Activated naive CD4-positive, alpha-beta T cell treated with Interleukin-2 at 50 U/mL for 16 hours (primary cell): Measurements from ENCODE around the gene FAM53B.

Experiments
- DNase-seq: peaks from one replicate; pipeline ENCODE4 v3.0.0-alpha.2; 2020

FAM53B gene

GRCh38 chr10:124727361-124727960 lies 16.7 kb downstream of the FAM53B start:
- no peak for DNase-seq

DNA sequence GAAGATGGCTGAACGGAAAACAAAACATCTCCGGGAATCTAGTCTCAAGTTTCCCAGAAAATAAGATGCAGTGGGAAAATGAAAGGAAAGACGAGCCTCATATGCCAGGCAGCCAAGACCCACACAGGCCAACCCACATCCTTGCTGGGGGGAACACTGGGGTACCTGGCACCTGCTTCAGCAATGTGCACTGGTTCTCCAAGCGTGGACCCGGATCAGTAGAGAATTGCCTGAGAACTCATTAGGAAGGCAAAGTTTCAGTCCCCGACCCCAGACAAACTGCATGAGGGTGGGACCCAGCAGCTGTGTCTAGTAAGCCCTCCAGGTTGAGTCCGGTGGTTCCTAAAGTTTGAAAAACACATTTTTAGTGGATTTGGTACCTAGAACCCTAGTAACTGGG lies 18.4 kb downstream of the FAM53B start:
- no peak for DNase-seq

DNA sequence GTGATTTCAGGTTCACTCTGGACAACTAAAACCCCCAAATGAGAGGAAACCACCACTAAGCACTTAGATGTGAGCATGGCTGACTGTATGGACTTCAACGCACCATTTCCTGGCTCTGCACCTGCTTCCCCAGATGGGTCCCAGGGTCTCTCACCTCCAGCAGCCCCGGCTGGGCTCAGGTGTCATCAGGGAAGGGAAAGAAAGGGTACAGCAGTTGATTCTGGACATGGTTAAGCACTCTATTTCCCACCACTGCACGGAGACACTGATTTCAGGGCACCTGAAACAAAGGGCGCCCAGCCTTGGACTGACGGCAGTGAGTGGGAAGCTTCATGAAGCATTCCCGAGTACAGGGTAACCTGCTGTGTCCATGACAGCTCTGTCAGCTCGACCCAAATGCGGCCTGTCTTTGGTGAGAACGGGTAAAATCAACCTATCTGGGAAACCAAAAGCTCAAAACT lies 19.0 kb downstream of the FAM53B start:
- DNase-seq = peak; percentile 1

DNA sequence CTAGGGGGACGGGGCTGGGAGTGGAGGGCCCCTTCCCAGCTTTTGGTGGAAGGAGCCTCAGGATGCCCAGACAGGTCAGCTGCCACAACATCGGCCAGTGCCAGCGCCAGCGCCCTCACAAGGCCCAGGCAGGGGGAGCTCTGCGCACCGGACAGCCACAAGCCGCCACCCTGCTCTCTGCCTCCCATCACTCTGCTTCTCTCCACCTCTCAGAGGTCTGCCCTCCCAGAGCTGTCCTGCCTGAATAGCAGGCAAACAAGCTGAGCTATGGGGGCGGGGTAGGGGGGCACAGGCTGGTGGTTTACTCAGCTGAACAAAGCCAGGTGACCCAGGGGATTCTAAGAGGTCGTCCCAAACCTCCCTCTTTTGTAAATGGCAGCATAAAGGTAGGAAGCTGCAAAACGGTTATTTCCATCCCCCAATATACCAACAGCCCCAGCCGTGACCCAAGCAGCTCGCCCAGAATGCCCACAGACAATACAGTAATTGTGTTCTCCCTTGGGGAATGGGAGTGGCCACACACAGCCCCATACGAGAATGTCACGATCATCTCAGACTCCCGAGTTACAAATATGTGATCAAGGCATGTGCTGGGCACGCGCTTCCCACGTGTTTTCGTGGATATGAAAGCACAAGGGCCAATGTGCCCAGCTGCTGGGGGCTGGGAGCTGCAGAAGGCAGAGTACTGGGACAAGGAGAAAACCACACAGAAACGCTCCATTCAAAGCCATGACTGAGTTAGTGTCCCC lies 19.7 kb downstream of the FAM53B start:
- peak; percentile 1 for DNase-seq

- no peak for DNase-seq
Observed at GRCh38 chr10:124723826-124724225, 20.4 kb downstream of the FAM53B start.

GRCh38 chr10:124722798-124723783 lies 21.1 kb downstream of the FAM53B start:
- DNase-seq = peak; percentile 76

DNA sequence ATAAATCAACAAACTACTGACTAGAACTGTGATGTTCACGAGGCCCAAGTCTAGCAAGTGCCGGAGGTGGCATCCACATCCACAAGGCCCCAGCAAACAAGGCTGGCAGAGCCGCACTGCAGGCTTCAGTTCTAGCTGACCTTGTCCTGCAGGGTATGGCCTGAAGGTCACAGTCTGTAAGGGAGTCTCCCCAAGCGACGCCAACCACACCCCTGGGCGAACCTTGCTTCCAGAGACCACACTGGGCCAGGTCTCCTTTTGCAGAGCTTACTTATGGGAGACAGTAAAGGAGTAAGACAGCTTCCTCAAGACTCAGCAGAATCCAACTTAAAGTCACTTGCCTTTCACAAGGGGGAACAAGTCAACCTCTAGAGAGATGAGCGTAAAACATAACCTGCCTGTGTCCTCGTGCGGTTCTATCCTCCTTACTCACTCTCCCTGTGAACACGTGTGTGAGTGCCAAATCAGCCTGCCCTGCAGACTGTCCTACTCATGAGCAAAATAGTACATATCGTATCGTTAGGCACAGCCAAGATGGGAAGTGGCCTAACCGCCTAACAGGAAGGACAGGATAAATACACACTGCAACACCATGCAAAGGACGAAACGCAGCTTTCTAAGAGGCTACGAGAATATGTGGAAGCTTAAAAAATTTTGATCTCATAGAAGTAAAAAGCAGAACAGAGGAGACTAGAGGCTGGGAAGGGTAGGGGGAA lies 22.7 kb downstream of the FAM53B start:
- no peak for DNase-seq

DNA sequence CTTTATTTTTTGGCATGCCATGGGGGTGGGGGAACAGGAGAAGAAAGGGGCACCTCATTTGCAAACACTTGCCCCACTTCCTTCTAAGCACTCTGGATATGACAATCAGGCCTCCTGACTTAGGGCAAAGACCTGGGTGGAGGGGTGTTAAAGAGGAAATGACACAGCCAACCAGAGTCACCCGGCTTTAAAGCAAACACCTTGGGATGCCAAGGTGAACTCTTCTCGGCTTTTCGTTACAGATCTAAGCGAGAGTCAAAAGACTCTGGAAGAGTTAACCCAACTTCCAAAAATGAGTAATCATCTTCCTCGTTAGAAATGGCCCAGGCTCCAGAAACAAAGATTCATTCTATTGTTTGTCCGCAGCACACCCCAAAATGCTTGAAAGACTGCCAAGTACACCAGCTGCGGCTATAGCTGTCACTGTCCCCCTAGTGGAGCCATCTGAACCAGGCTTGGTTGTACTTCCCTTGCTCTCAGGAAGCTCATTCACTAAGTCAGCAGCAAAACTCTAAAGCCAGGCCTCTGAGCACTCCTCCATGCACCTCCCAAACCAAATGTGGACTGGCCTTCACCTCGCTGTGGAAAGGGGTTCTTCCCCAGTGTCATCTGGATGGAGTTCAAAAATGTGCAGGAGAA lies 24.8 kb downstream of the FAM53B start:
- DNase-seq = peak; percentile 71

DNA sequence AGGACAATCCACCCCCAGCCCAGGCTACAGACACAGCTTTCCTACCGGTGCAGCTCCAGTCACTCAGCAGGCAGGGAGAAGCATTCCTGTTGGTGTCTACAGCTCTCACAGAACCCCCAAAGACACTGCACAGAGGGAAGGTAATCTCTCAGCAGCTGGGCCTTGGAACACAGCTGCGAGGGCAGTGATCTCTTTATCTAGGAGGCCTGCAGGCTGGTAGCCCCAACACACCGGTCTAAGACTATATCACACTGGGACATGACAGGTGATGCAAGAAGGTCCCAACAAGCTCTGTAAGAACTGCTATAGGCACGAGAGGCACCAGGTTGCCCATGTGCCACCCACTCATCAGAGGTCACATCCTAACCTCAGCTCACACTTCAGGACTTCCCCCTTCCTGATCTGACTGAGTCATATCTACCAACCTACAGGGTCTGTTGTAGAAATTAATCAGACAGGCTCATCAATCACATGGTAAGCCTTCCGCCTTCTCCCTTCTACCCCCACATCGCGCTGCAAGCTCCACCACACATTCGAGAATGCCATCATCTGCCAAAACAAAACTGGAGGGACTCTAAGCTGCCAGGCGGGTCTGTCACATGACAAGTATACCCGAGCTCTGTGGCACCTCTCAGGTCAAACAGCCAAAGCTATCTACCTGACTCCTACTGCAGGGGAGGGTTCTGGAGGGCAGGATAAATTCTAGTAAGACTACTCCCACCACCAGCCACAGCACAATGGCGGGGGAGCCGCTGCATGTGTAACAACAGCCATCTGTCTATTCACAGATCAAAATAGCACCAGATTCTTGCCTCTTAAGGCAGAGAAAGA lies 26.1 kb downstream of the FAM53B start:
- peak; percentile 85 for DNase-seq

DNA sequence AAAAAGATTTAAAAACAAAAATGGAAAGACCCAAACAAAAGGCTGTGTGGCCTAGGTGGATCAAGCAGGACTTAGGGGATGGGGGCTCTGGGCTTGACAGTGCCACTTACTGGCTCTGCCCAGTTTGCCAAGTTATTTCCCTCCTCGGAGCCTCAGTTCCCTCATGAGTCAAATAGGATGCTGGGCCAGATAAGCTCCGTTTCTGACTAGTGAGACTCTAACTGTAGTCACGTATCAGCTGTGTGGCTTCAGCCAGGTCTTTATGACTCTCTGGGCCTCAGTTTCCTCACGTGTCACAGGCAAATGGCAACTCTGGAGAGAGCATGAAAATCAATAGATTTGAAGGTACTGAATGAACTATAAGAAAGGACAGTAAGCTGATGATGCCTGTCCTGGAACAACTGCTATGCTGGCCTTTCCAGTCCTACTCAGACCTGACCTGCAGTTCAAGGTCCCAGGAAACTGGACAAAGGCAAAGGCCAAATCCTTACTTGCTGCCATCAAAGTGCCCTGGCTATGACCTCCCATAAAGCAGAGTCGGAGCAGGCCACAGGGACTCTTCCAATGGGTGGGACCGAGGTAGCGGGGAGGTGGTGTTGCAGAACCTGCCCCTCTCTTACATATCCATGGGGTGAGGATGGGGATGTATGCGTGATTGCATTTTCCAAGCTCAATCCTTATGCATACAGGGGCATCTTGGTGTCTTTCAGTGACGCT lies 27.0 kb downstream of the FAM53B start:
- DNase-seq = no peak

DNA sequence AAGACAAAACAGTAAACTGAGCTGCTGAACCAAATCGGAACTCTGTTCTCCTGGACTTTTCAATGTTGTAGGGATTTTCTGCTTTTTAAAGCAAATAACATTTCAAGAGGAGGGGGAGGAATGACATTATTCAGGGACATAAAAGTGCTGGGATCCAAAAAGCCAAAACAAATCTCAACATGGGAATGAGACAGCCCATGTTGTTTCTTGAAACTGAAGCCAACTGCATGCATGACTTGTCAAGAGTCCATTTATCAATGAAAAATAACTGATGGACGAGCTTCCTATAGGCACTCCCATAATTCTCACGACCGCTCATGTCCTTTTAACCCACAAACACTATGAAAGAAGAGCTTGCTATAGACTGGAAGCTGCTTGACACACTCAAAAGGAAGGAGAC lies 27.8 kb downstream of the FAM53B start:
- DNase-seq = no peak

- DNase-seq = no peak
Observed at GRCh38 chr10:124715439-124715838, 28.7 kb downstream of the FAM53B start.

GRCh38 chr10:124713679-124714255 lies 30.4 kb downstream of the FAM53B start:
- no peak for DNase-seq

GRCh38 chr10:124712704-124713407 lies 31.3 kb downstream of the FAM53B start:
- DNase-seq = no peak

DNA sequence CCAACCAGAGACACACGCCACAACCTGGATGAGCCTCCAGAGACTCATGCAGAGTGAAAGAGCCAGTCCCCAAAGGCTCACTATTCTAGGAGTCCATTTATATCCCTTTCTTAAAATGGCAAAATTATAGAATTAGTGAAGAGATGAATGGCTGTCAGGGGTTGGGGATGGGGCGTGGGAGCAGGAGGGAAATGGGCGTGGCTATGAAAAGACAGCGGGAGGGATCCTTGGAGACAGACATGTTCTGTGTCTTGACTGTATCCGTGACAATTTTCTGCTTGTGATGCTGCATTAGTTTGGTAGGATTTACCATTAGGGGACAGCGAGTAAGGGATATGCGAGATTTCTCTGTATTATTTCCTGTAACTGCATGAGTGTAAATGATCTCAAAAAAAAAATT lies 33.0 kb downstream of the FAM53B start:
- DNase-seq = no peak

- DNase-seq = no peak
Observed at GRCh38 chr10:124710266-124710881, 33.8 kb downstream of the FAM53B start.

DNA sequence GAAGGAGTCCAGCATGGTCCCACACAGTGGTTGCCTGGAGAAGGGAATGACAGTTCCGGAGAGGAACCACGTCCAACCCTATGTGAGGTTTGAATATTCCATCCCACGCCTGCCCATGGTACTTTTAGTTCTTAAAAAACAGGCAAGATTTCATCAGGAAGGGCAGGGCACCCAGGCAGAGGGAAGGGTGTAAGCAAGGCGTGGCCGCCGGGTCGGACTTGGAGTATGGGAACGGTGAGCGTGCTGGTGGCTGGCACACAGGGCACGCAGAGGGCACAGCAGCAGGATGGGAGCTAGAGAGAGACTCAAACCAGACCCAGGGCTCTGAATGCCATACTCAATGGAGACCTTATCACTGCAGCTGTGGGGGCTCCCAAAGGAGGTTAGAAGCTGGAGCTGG lies 34.3 kb downstream of the FAM53B start:
- DNase-seq = no peak

GRCh38 chr10:124708922-124709520 lies 35.2 kb downstream of the FAM53B start:
- no peak for DNase-seq
